ENCODE results near the gene EMP2. TPM values are rescaled to one million over a fixed set of nuclear protein-coding genes. Genes with fewer than 3 reads are reported as not detected.

Gene EMP2
- total RNA-seq, 5 donors from 2014 or later (not counting 1 experiment from before 2014, with no cell fraction given): 0.30 to 0.98 (median 0.61) TPM; not detected in 2

- H3K27me3 Mint-ChIP-seq: peaks cover 14 to 16% of the 10 kb centered on the region in 2 donors
- no peaks in the 10 kb centered on the region for H3K9me3 Mint-ChIP-seq
- no peak for DNase-seq
- CTCF ChIA-PET: no interaction called here
- ATAC-seq (replicated peaks in 1 of 4): no peak
- Histone ChIP-seq H3K4me1 (ENCODE audit: control insufficient read depth in 1 of 2, extremely low read depth in 1 of 2, insufficient read depth in 2 of 2, low read length in 2 of 2) (no peaks in the 10 kb centered on the region), H3K27ac (ENCODE audit: low read length) (no peak overlapping the region), H3K9me3 (no peaks in the 10 kb centered on the region), H3K27me3 (replicated peaks in 1 of 2; ENCODE audit: control insufficient read depth in 2 of 2, extremely low read depth in 1 of 2, insufficient read depth in 2 of 2, low read length in 1 of 2) (peaks cover 0 to 31% of the 10 kb centered on the region in 2 experiments), H3K36me3 (ENCODE audit: control insufficient read depth in 2 of 2, extremely low read depth in 1 of 2, insufficient read depth in 1 of 2, low read length in 1 of 2) (no peaks in the 10 kb centered on the region), H3K4me3 (ENCODE audit: control insufficient read depth in 1 of 2, extremely low read depth in 1 of 2, low read length in 1 of 2) (no peak overlapping the region)
- H3K36me3 Mint-ChIP-seq: no peaks in the 10 kb centered on the region
- WGBS (ENCODE audit: insufficient coverage): 57% methylated on average over 1 of the region's 13 CpGs
- H3K4me3 Mint-ChIP-seq: no peak overlapping the region
- no peaks in the 10 kb centered on the region for H3K4me1 Mint-ChIP-seq
- no peak overlapping the region for H3K27ac Mint-ChIP-seq
- POLR2A ChIA-PET: interaction anchor here in 1 of 2 donors (0.6 kb wide), 1 partner anchor 21 kb away, joined by 3 read pairs; no protein-coding TSS in a partner anchor
These were observed 30.2 kb upstream of the EMP2 start for GRCh38 chr16:10610499-10611184.

- no peak for ATAC-seq (replicated peaks in 1 of 4)
- H3K27me3 ChIP-seq (replicated peaks in 1 of 2; ENCODE audit: control insufficient read depth in 2 of 2, extremely low read depth in 1 of 2, insufficient read depth in 2 of 2, low read length in 1 of 2): peaks cover 0 to 31% of the 10 kb centered on the region in 2 experiments
- peaks cover 13 to 16% of the 10 kb centered on the region in 2 donors for H3K27me3 Mint-ChIP-seq
- no peaks in the 10 kb centered on the region for H3K36me3 ChIP-seq (ENCODE audit: control insufficient read depth in 2 of 2, extremely low read depth in 1 of 2, insufficient read depth in 1 of 2, low read length in 1 of 2)
- no peak overlapping the region for H3K4me3 ChIP-seq (ENCODE audit: control insufficient read depth in 1 of 2, extremely low read depth in 1 of 2, low read length in 1 of 2)
- no peaks in the 10 kb centered on the region for H3K4me1 ChIP-seq (ENCODE audit: control insufficient read depth in 1 of 2, extremely low read depth in 1 of 2, insufficient read depth in 2 of 2, low read length in 2 of 2)
- H3K36me3 Mint-ChIP-seq: no peaks in the 10 kb centered on the region
- H3K4me1 Mint-ChIP-seq: no peaks in the 10 kb centered on the region
- ChIA-PET CTCF (no interaction called here), POLR2A (no interaction called here)
- no peaks in the 10 kb centered on the region for H3K9me3 Mint-ChIP-seq
- WGBS (ENCODE audit: insufficient coverage): 100% methylated on average over 2 of the region's 7 CpGs
- H3K9me3 ChIP-seq: no peaks in the 10 kb centered on the region
- H3K4me3 Mint-ChIP-seq: no peak overlapping the region
- DNase-seq: no peak
- H3K27ac ChIP-seq (ENCODE audit: low read length): no peak overlapping the region
- H3K27ac Mint-ChIP-seq: no peak overlapping the region
These were observed 29.0 kb upstream of the EMP2 start for GRCh38 chr16:10609402-10609774.

- Histone ChIP-seq H3K4me3 (ENCODE audit: control insufficient read depth in 1 of 2, extremely low read depth in 1 of 2, low read length in 1 of 2) (no peak overlapping the region), H3K27ac (ENCODE audit: low read length) (no peak overlapping the region), H3K4me1 (ENCODE audit: control insufficient read depth in 1 of 2, extremely low read depth in 1 of 2, insufficient read depth in 2 of 2, low read length in 2 of 2) (no peaks in the 10 kb centered on the region), H3K27me3 (replicated peaks in 1 of 2; ENCODE audit: control insufficient read depth in 2 of 2, extremely low read depth in 1 of 2, insufficient read depth in 2 of 2, low read length in 1 of 2) (peaks cover 0 to 31% of the 10 kb centered on the region in 2 experiments), H3K9me3 (no peaks in the 10 kb centered on the region), H3K36me3 (ENCODE audit: control insufficient read depth in 2 of 2, extremely low read depth in 1 of 2, insufficient read depth in 1 of 2, low read length in 1 of 2) (no peaks in the 10 kb centered on the region)
- POLR2A ChIA-PET: no interaction called here
- H3K4me3 Mint-ChIP-seq: no peak overlapping the region
- no peaks in the 10 kb centered on the region for H3K9me3 Mint-ChIP-seq
- H3K27ac Mint-ChIP-seq: no peak overlapping the region
- no peaks in the 10 kb centered on the region for H3K36me3 Mint-ChIP-seq
- DNase-seq (no peak), ATAC-seq (replicated peaks in 1 of 4) (no peak)
- peaks cover 13 to 16% of the 10 kb centered on the region in 2 donors for H3K27me3 Mint-ChIP-seq
- WGBS (ENCODE audit: insufficient coverage): 78% methylated on average over 10 of the region's 11 CpGs
- H3K4me1 Mint-ChIP-seq: no peaks in the 10 kb centered on the region
- CTCF ChIA-PET: no interaction called here
These were observed 28.4 kb upstream of the EMP2 start for GRCh38 chr16:10608687-10609401.

- POLR2A ChIA-PET: no interaction called here
- H3K4me1 Mint-ChIP-seq: no peaks in the 10 kb centered on the region
- no CpG with 5 or more reads among the region's 3 CpGs for WGBS (ENCODE audit: insufficient coverage)
- no peaks in the 10 kb centered on the region for H3K36me3 ChIP-seq (ENCODE audit: control insufficient read depth in 2 of 2, extremely low read depth in 1 of 2, insufficient read depth in 1 of 2, low read length in 1 of 2)
- H3K27me3 ChIP-seq (replicated peaks in 1 of 2; ENCODE audit: control insufficient read depth in 2 of 2, extremely low read depth in 1 of 2, insufficient read depth in 2 of 2, low read length in 1 of 2): peaks cover 0 to 23% of the 10 kb centered on the region in 2 experiments
- no peak overlapping the region for H3K27ac ChIP-seq (ENCODE audit: low read length)
- ATAC-seq (replicated peaks in 1 of 4): no peak
- H3K4me1 ChIP-seq (ENCODE audit: control insufficient read depth in 1 of 2, extremely low read depth in 1 of 2, insufficient read depth in 2 of 2, low read length in 2 of 2): no peaks in the 10 kb centered on the region
- peaks cover 9 to 24% of the 10 kb centered on the region in 2 donors for H3K27me3 Mint-ChIP-seq
- no peaks in the 10 kb centered on the region for H3K36me3 Mint-ChIP-seq
- H3K4me3 Mint-ChIP-seq: no peak overlapping the region
- H3K27ac Mint-ChIP-seq: no peak overlapping the region
- no peaks in the 10 kb centered on the region for H3K9me3 Mint-ChIP-seq
- DNase-seq: no peak
- no peaks in the 10 kb centered on the region for H3K9me3 ChIP-seq
- no peak overlapping the region for H3K4me3 ChIP-seq (ENCODE audit: control insufficient read depth in 1 of 2, extremely low read depth in 1 of 2, low read length in 1 of 2)
- CTCF ChIA-PET: no interaction called here
These were observed 26.8 kb upstream of the EMP2 start for GRCh38 chr16:10607157-10607556.

GRCh38 chr16:10606607-10607006 lies 26.2 kb upstream of the EMP2 start:
- no peaks in the 10 kb centered on the region for H3K9me3 ChIP-seq
- H3K27ac Mint-ChIP-seq: no peak overlapping the region
- H3K4me3 Mint-ChIP-seq: no peak overlapping the region
- no peak for DNase-seq
- peaks cover 9 to 24% of the 10 kb centered on the region in 2 donors for H3K27me3 Mint-ChIP-seq
- H3K4me1 Mint-ChIP-seq: no peaks in the 10 kb centered on the region
- H3K9me3 Mint-ChIP-seq: no peaks in the 10 kb centered on the region
- H3K36me3 Mint-ChIP-seq: no peaks in the 10 kb centered on the region
- no peak for ATAC-seq (replicated peaks in 1 of 4)
- H3K4me1 ChIP-seq (ENCODE audit: control insufficient read depth in 1 of 2, extremely low read depth in 1 of 2, insufficient read depth in 2 of 2, low read length in 2 of 2): no peaks in the 10 kb centered on the region
- ChIA-PET CTCF (no interaction called here), POLR2A (no interaction called here)
- H3K4me3 ChIP-seq (ENCODE audit: control insufficient read depth in 1 of 2, extremely low read depth in 1 of 2, low read length in 1 of 2): no peak overlapping the region
- H3K27ac ChIP-seq (ENCODE audit: low read length): no peak overlapping the region
- H3K27me3 ChIP-seq (replicated peaks in 1 of 2; ENCODE audit: control insufficient read depth in 2 of 2, extremely low read depth in 1 of 2, insufficient read depth in 2 of 2, low read length in 1 of 2): peaks cover 0 to 24% of the 10 kb centered on the region in 2 experiments
- no peaks in the 10 kb centered on the region for H3K36me3 ChIP-seq (ENCODE audit: control insufficient read depth in 2 of 2, extremely low read depth in 1 of 2, insufficient read depth in 1 of 2, low read length in 1 of 2)
- 83% methylated on average over 3 of the region's 6 CpGs for WGBS (ENCODE audit: insufficient coverage)

GRCh38 chr16:10605636-10606035 lies 25.2 kb upstream of the EMP2 start:
- Histone ChIP-seq H3K27me3 (replicated peaks in 1 of 2; ENCODE audit: control insufficient read depth in 2 of 2, extremely low read depth in 1 of 2, insufficient read depth in 2 of 2, low read length in 1 of 2) (peaks cover 0 to 33% of the 10 kb centered on the region in 2 experiments), H3K4me3 (ENCODE audit: control insufficient read depth in 1 of 2, extremely low read depth in 1 of 2, low read length in 1 of 2) (no peak overlapping the region), H3K27ac (ENCODE audit: low read length) (no peak overlapping the region), H3K9me3 (no peaks in the 10 kb centered on the region), H3K36me3 (ENCODE audit: control insufficient read depth in 2 of 2, extremely low read depth in 1 of 2, insufficient read depth in 1 of 2, low read length in 1 of 2) (no peaks in the 10 kb centered on the region), H3K4me1 (ENCODE audit: control insufficient read depth in 1 of 2, extremely low read depth in 1 of 2, insufficient read depth in 2 of 2, low read length in 2 of 2) (no peaks in the 10 kb centered on the region)
- no peak overlapping the region for H3K4me3 Mint-ChIP-seq
- H3K4me1 Mint-ChIP-seq: no peaks in the 10 kb centered on the region
- no peaks in the 10 kb centered on the region for H3K9me3 Mint-ChIP-seq
- H3K36me3 Mint-ChIP-seq: no peaks in the 10 kb centered on the region
- ChIA-PET POLR2A (no interaction called here), CTCF (no interaction called here)
- no peak for DNase-seq
- H3K27ac Mint-ChIP-seq: no peak overlapping the region
- peaks cover 9 to 24% of the 10 kb centered on the region in 2 donors for H3K27me3 Mint-ChIP-seq
- no peak for ATAC-seq (replicated peaks in 1 of 4)
- no CpG with 5 or more reads among the region's 3 CpGs for WGBS (ENCODE audit: insufficient coverage)
